H1 (cell line): ENCODE measurements around the gene C2CD4C.

Source experiments
- ATF2 ChIP-seq: IDR thresholded peaks from 2 replicates; pipeline ENCODE4 v1.6.1; 2012; ENCODE audit warnings: low read length, inconsistent platforms
- CEBPB ChIP-seq: IDR thresholded peaks from 2 replicates; pipeline ENCODE4 v1.6.1; 2012; ENCODE audit warnings: low read depth, low read length
- CREB1 ChIP-seq: IDR thresholded peaks from 2 replicates; pipeline ENCODE4 v1.6.1; 2012; ENCODE audit warnings: inconsistent platforms
- CTCF ChIP-seq, 3 experiments: IDR thresholded peaks; 1 replicate in 2 of 3; 2 replicates in 1 of 3; pipeline versions ENCODE4 v1.5.1 to v1.6.1; 2011; ENCODE audit warnings: low read length in 3 of 3, mild to moderate bottlenecking in 3 of 3, inconsistent platforms in 2 of 3, low read depth in 1 of 3, moderate library complexity in 1 of 3; ENCODE audit not compliant: insufficient read depth in 1 of 3; ENCODE audit errors: control extremely low read depth in 1 of 3
- EP300 ChIP-seq, 2 experiments: IDR thresholded peaks; 1 replicate in 1 of 2; 2 replicates in 1 of 2; pipeline ENCODE4 v1.6.1; 2011 to 2012; ENCODE audit warnings: low read depth in 2 of 2, low read length in 2 of 2, mild to moderate bottlenecking in 2 of 2, borderline replicate concordance in 1 of 2, inconsistent platforms in 1 of 2, moderate library complexity in 1 of 2
- EZH2 ChIP-seq: fragments of 200-600 bp; sonication (generic); IDR thresholded peaks from 2 replicates; pipeline ENCODE4 v1.7.1; 2012; ENCODE audit warnings: low read depth, mild to moderate bottlenecking, moderate library complexity, low read length, inconsistent platforms; ENCODE audit not compliant: severe bottlenecking
- HDAC2 ChIP-seq, 2 experiments: fragments of 300-600 bp in 1 of 2; sonication (generic) in 1 of 2; IDR thresholded peaks; 2 replicates each; pipeline ENCODE4 v1.6.1; 2011 to 2012; ENCODE audit warnings: low read depth in 2 of 2, low read length in 2 of 2, mild to moderate bottlenecking in 2 of 2, moderate library complexity in 2 of 2, borderline replicate concordance in 1 of 2, inconsistent platforms in 1 of 2
- JUN ChIP-seq: IDR thresholded peaks from 2 replicates; pipeline ENCODE4 v1.6.1; 2011; ENCODE audit warnings: low read depth, mild to moderate bottlenecking, improper control_type of control experiment, low read length
- KDM1A ChIP-seq: fragments of 200-600, 300-600 bp; sonication (generic); IDR thresholded peaks from 2 replicates; pipeline ENCODE4 v1.7.1; 2016; ENCODE audit warnings: mild to moderate bottlenecking, low read length, borderline replicate concordance
- SP2 ChIP-seq: IDR thresholded peaks from 2 replicates; pipeline ENCODE4 v1.6.1; 2012; ENCODE audit warnings: mild to moderate bottlenecking, low read length, inconsistent platforms
- TAF1 ChIP-seq: IDR thresholded peaks from 2 replicates; pipeline ENCODE4 v1.6.1; 2011; ENCODE audit warnings: mild to moderate bottlenecking, low read depth, low read length

GRCh38 chr19:408441-408901 lies 476 bp downstream of the C2CD4C start:
- TF ChIP-seq EZH2 (no peak), KDM1A (no peak), HDAC2 (IDR thresholded peaks at IDR 0.05; ENCODE audit: borderline replicate concordance in 1 of 2, low read depth in 2 of 2, low read length in 2 of 2) (no peak), TAF1 (no peak), CREB1 (no peak), ATF2 (no peak), CTCF (IDR thresholded peaks at IDR 0.05; ENCODE audit: control extremely low read depth in 1 of 3, insufficient read depth in 1 of 3, low read depth in 1 of 3, low read length in 3 of 3) (no peak), EP300 (IDR thresholded peaks at IDR 0.05; ENCODE audit: borderline replicate concordance in 1 of 2, low read depth in 2 of 2, low read length in 2 of 2) (no peak), CEBPB (no peak), JUN (no peak), SP2 (no peak)
